ENCODE data around the gene GPR62.

GPR62 gene

GRCh38 chr3:51955893-51956770, 951 bp downstream of the GPR62 start:
- DNase-seq: peak; percentile 58

GRCh38 chr3:51957520-51958205, 2.5 kb downstream of the GPR62 start:
- no peak for DNase-seq

- no peak for DNase-seq
Measured at GRCh38 chr3:51958603-51959521, 3.7 kb downstream of the GPR62 start.

GRCh38 chr3:51959651-51960050, 4.5 kb downstream of the GPR62 start:
- DNase-seq: no peak

GRCh38 chr3:51960386-51960785, 5.2 kb downstream of the GPR62 start:
- DNase-seq: no peak

- DNase-seq: no peak
Measured at GRCh38 chr3:51961011-51961410, 5.8 kb downstream of the GPR62 start.

GRCh38 chr3:51961602-51962569, 6.7 kb downstream of the GPR62 start:
- DNase-seq: no peak

- no peak for DNase-seq
Measured at GRCh38 chr3:51962854-51963530, 7.8 kb downstream of the GPR62 start.

- no peak for DNase-seq
Measured at GRCh38 chr3:51963951-51964451, 8.8 kb downstream of the GPR62 start.

- DNase-seq: no peak
Measured at GRCh38 chr3:51964521-51964920, 9.3 kb downstream of the GPR62 start.

GRCh38 chr3:51966016-51966415, 10.8 kb downstream of the GPR62 start:
- DNase-seq: no peak

- DNase-seq: no peak
Measured at GRCh38 chr3:51966486-51966885, 11.3 kb downstream of the GPR62 start.

- no peak for DNase-seq
Measured at GRCh38 chr3:51966922-51967383, 11.8 kb downstream of the GPR62 start.

- peak; percentile 54 for DNase-seq
Measured at GRCh38 chr3:51967384-51968169, 12.4 kb downstream of the GPR62 start, which contains the start of gene PCBP4. Gene PCBP4 (minus strand): TSS chr3:51967454. CDS start chr3:51961240, 6,214 bp downstream.

GRCh38 chr3:51968170-51968775, 13.1 kb downstream of the GPR62 start:
- DNase-seq: no peak

GRCh38 chr3:51968883-51969678, 13.9 kb downstream of the GPR62 start:
- DNase-seq: no peak

GRCh38 chr3:51969841-51970240, 14.7 kb downstream of the GPR62 start:
- no peak for DNase-seq

- no peak for DNase-seq
Measured at GRCh38 chr3:51970606-51971300, 15.6 kb downstream of the GPR62 start.

All from stimulated activated CD4-positive, alpha-beta T cell treated with anti-CD3 and anti-CD28 coated beads, Interleukin-15, amount 100 ng/mL, for 24 hours (primary cell).